Hepatocyte (in vitro differentiated cells): ENCODE data around the gene SPATA45.

Source experiments
- EZH2 ChIP-seq: fragments of 200-600 bp; sonication (generic); IDR thresholded peaks from 2 replicates; pipeline ENCODE4 v1.6.1; 2016; ENCODE audit warnings: antibody characterized with exemption, mild to moderate bottlenecking, borderline replicate concordance
- EZH2phosphoT487 ChIP-seq: fragments of 200-600 bp; sonication (generic); IDR thresholded peaks from one replicate; pipeline ENCODE4 v1.6.1; 2018; ENCODE audit warnings: antibody characterized with exemption, mild to moderate bottlenecking, low read depth, moderate library complexity; ENCODE audit not compliant: unreplicated experiment, severe bottlenecking
- TF ChIP-seq, protein P1 (sequence below): fragments of 200-600 bp; sonication (generic); IDR thresholded peaks from 2 replicates; pipeline ENCODE4 v1.5.1; 2016; ENCODE audit warnings: antibody characterized with exemption, mild to moderate bottlenecking; ENCODE audit not compliant: poor library complexity

DNA sequence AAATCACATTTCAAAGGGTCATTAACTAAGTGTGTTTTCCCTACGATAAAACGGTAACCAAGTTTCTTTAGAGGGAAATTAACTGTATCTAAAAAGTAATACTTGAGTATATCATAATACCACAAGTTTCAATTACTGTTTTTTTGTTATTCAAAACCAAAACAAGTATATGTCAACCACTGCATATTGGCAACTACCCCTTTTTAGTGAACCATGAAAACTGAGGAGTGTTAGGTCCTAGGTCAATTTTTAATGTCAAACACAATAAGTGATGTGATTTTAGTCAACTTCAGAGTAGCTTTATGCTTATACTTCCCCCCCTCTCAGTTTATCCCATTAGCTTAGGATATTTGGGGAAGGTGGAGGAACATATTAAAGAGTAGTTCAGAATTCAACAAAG is 66.2 kb downstream of the SPATA45 start:
- TF ChIP-seq EZH2 (no peak), EZH2phosphoT487 (no peak)
- TF ChIP-seq, protein P1, sequence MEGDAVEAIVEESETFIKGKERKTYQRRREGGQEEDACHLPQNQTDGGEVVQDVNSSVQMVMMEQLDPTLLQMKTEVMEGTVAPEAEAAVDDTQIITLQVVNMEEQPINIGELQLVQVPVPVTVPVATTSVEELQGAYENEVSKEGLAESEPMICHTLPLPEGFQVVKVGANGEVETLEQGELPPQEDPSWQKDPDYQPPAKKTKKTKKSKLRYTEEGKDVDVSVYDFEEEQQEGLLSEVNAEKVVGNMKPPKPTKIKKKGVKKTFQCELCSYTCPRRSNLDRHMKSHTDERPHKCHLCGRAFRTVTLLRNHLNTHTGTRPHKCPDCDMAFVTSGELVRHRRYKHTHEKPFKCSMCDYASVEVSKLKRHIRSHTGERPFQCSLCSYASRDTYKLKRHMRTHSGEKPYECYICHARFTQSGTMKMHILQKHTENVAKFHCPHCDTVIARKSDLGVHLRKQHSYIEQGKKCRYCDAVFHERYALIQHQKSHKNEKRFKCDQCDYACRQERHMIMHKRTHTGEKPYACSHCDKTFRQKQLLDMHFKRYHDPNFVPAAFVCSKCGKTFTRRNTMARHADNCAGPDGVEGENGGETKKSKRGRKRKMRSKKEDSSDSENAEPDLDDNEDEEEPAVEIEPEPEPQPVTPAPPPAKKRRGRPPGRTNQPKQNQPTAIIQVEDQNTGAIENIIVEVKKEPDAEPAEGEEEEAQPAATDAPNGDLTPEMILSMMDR, result no peak
